ENCODE results near the gene ATP2A1.
A peak's percentile ranks its signal among the peaks of the same experiment; 100 is the strongest.
"Not testable (repeated sequence)": the region's sequence is repeated elsewhere in the genome, so short reads cannot be mapped to it uniquely, and the experiment has no call there.

The ATP2A1 gene

GRCh38 chr16:28859326-28859725, 19.0 kb upstream of the ATP2A1 start:
- DNase-seq (ENCODE audit: low read depth in 3 of 3): no peak

GRCh38 chr16:28863929-28864793, 14.1 kb upstream of the ATP2A1 start:
- no peak for DNase-seq (ENCODE audit: low read depth in 3 of 3)

GRCh38 chr16:28865001-28865688, 13.1 kb upstream of the ATP2A1 start:
- no peak for DNase-seq (ENCODE audit: low read depth in 3 of 3)

- no peak for DNase-seq (ENCODE audit: low read depth in 3 of 3)
Measured at GRCh38 chr16:28865722-28866453, 12.4 kb upstream of the ATP2A1 start.

- no peak for DNase-seq (ENCODE audit: low read depth in 3 of 3)
Measured at GRCh38 chr16:28866454-28866804, 11.9 kb upstream of the ATP2A1 start.

- DNase-seq (ENCODE audit: low read depth in 3 of 3): no peak
Measured at GRCh38 chr16:28867241-28867640, 11.0 kb upstream of the ATP2A1 start.

GRCh38 chr16:28867646-28868045, 10.6 kb upstream of the ATP2A1 start:
- DNase-seq (ENCODE audit: low read depth in 3 of 3): not testable (repeated sequence)

- DNase-seq (ENCODE audit: low read depth in 3 of 3): no peak
Measured at GRCh38 chr16:28869201-28869600, 9.1 kb upstream of the ATP2A1 start.

GRCh38 chr16:28872952-28873351, 5.3 kb upstream of the ATP2A1 start:
- no peak for DNase-seq (ENCODE audit: low read depth in 3 of 3)

- peak; percentile 21 to 41 (median 37) for DNase-seq (ENCODE audit: low read depth in 3 of 3)
Measured at GRCh38 chr16:28873543-28874201, 4.6 kb upstream of the ATP2A1 start.

- no peak for DNase-seq (ENCODE audit: low read depth in 3 of 3)
Measured at GRCh38 chr16:28874406-28874805, 3.9 kb upstream of the ATP2A1 start.

GRCh38 chr16:28875134-28876018, 2.9 kb upstream of the ATP2A1 start:
- DNase-seq (ENCODE audit: low read depth in 3 of 3): no peak

- DNase-seq (ENCODE audit: low read depth in 3 of 3): no peak
Measured at GRCh38 chr16:28876019-28876659, 2.1 kb upstream of the ATP2A1 start.

GRCh38 chr16:28876973-28877654, 1.2 kb upstream of the ATP2A1 start:
- no peak for DNase-seq (ENCODE audit: low read depth in 3 of 3)

GRCh38 chr16:28877655-28878000, 660 bp upstream of the ATP2A1 start:
- DNase-seq (ENCODE audit: low read depth in 3 of 3): no peak

- DNase-seq (ENCODE audit: low read depth in 3 of 3): peak in 1 of 3 donors; percentile 6
Measured at GRCh38 chr16:28879261-28879840, 1.1 kb downstream of the ATP2A1 start.

- DNase-seq (ENCODE audit: low read depth in 3 of 3): peak; percentile 90 to 95 (median 90)
Measured at GRCh38 chr16:28879841-28880588, 1.7 kb downstream of the ATP2A1 start.

- DNase-seq (ENCODE audit: low read depth in 3 of 3): no peak
Measured at GRCh38 chr16:28880589-28880915, 2.3 kb downstream of the ATP2A1 start.

GRCh38 chr16:28880955-28881354, 2.7 kb downstream of the ATP2A1 start:
- no peak for DNase-seq (ENCODE audit: low read depth in 3 of 3)
